ENCODE data around the gene EIF1B.

EIF1B gene

GRCh38 chr3:40294434-40294833, 15.1 kb upstream of the EIF1B start:
- Histone ChIP-seq H3K4me2 (ENCODE audit: low read length) (no peak overlapping the region), H3K79me2 (ENCODE audit: control insufficient read depth, low read length) (no peaks in the 10 kb centered on the region), H3F3A (ENCODE audit: control insufficient read depth, insufficient read depth) (no peaks in the 10 kb centered on the region), H3K4me3 (ENCODE audit: low read length) (no peak overlapping the region), H3K27me3 (ENCODE audit: control insufficient read depth, low read length) (no peaks in the 10 kb centered on the region), H3K9me3 (ENCODE audit: control insufficient read depth, insufficient read depth, low read length) (peaks cover 10% of the 10 kb centered on the region; the same call in 1 of the 2 replicates), H4K20me1 (ENCODE audit: control insufficient read depth, insufficient read depth, low read depth, low read length) (no peaks in the 10 kb centered on the region), H3K9me2 (replicated peaks; ENCODE audit: control insufficient read depth, low read length) (no peaks in the 10 kb centered on the region), H3K36me3 (ENCODE audit: control insufficient read depth, low read length) (no peaks in the 10 kb centered on the region), H3K4me1 (ENCODE audit: control insufficient read depth, low read length) (no peaks in the 10 kb centered on the region), H3K27ac (ENCODE audit: low read depth, low read length) (no peak overlapping the region)
- TF ChIP-seq EZH2phosphoT487 (IDR thresholded peaks at IDR 0.05; ENCODE audit: borderline replicate concordance, low read length), result no peak
- TF ChIP-seq, protein P1, sequence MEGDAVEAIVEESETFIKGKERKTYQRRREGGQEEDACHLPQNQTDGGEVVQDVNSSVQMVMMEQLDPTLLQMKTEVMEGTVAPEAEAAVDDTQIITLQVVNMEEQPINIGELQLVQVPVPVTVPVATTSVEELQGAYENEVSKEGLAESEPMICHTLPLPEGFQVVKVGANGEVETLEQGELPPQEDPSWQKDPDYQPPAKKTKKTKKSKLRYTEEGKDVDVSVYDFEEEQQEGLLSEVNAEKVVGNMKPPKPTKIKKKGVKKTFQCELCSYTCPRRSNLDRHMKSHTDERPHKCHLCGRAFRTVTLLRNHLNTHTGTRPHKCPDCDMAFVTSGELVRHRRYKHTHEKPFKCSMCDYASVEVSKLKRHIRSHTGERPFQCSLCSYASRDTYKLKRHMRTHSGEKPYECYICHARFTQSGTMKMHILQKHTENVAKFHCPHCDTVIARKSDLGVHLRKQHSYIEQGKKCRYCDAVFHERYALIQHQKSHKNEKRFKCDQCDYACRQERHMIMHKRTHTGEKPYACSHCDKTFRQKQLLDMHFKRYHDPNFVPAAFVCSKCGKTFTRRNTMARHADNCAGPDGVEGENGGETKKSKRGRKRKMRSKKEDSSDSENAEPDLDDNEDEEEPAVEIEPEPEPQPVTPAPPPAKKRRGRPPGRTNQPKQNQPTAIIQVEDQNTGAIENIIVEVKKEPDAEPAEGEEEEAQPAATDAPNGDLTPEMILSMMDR (IDR thresholded peaks at IDR 0.05; ENCODE audit: low read depth, low read length, poor library complexity, severe bottlenecking), result no peak

- H3K9me3 ChIP-seq (ENCODE audit: control insufficient read depth, insufficient read depth, low read length), result no peaks in the 10 kb centered on the region
- H3K4me3 ChIP-seq (ENCODE audit: low read length), result no peak overlapping the region
- H4K20me1 ChIP-seq (ENCODE audit: control insufficient read depth, insufficient read depth, low read depth, low read length), result no peaks in the 10 kb centered on the region
- H3K79me2 ChIP-seq (ENCODE audit: control insufficient read depth, low read length), result no peaks in the 10 kb centered on the region
- no peak for TF ChIP-seq EZH2phosphoT487 (IDR thresholded peaks at IDR 0.05; ENCODE audit: borderline replicate concordance, low read length)
- TF ChIP-seq, protein P1 (IDR thresholded peaks at IDR 0.05; ENCODE audit: low read depth, low read length, poor library complexity, severe bottlenecking), result no peak
- no peak overlapping the region for H3K4me2 ChIP-seq (ENCODE audit: low read length)
- no peaks in the 10 kb centered on the region for H3K27me3 ChIP-seq (ENCODE audit: control insufficient read depth, low read length)
- no peaks in the 10 kb centered on the region for H3K9me2 ChIP-seq (replicated peaks; ENCODE audit: control insufficient read depth, low read length)
- no peaks in the 10 kb centered on the region for H3F3A ChIP-seq (ENCODE audit: control insufficient read depth, insufficient read depth)
- H3K36me3 ChIP-seq (ENCODE audit: control insufficient read depth, low read length), result no peaks in the 10 kb centered on the region
- H3K4me1 ChIP-seq (ENCODE audit: control insufficient read depth, low read length), result no peaks in the 10 kb centered on the region
- no peak overlapping the region for H3K27ac ChIP-seq (ENCODE audit: low read depth, low read length)
Measured at GRCh38 chr3:40298075-40298474, 11.4 kb upstream of the EIF1B start.

DNA sequence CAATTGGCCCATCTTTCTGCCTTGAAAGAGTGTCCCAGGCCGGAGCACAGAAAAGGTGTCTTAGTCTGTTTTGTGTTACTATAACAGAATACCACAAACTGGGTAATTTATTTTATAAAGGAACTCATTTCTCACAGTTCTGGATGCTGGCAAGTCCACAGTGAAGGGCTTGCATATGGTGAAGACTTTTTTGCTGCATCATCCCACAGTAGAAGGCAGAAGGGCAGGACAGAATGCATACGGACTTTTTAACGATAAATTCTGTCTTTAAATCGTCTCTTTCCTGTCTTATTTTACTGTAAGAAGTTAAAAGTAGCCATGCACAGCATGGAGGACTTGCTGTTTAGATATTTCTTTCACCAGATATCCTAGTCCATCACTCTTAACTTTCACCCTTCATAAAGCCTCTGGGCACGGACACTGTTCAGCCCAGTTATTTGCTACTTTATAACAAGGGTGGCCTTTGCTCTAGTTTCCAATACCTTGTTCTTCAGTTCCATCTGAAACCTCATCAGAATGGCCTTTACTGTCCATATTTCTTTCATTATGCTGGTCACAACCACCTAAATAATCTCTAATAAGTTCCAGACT, 10.3 kb upstream of the EIF1B start:
- Histone ChIP-seq H3K36me3 (ENCODE audit: control insufficient read depth, low read length) (no peaks in the 10 kb centered on the region), H3K27me3 (ENCODE audit: control insufficient read depth, low read length) (no peaks in the 10 kb centered on the region), H3K9me3 (ENCODE audit: control insufficient read depth, insufficient read depth, low read length) (no peaks in the 10 kb centered on the region), H4K20me1 (ENCODE audit: control insufficient read depth, insufficient read depth, low read depth, low read length) (no peaks in the 10 kb centered on the region), H3K79me2 (ENCODE audit: control insufficient read depth, low read length) (no peaks in the 10 kb centered on the region), H3K4me3 (ENCODE audit: low read length) (no peak overlapping the region), H3F3A (ENCODE audit: control insufficient read depth, insufficient read depth) (no peaks in the 10 kb centered on the region), H3K27ac (ENCODE audit: low read depth, low read length) (no peak overlapping the region), H3K9me2 (replicated peaks; ENCODE audit: control insufficient read depth, low read length) (no peaks in the 10 kb centered on the region), H3K4me1 (ENCODE audit: control insufficient read depth, low read length) (no peaks in the 10 kb centered on the region), H3K4me2 (ENCODE audit: low read length) (no peak overlapping the region)
- TF ChIP-seq, protein P1 (IDR thresholded peaks at IDR 0.05; ENCODE audit: low read depth, low read length, poor library complexity, severe bottlenecking), result no peak
- no peak for TF ChIP-seq EZH2phosphoT487 (IDR thresholded peaks at IDR 0.05; ENCODE audit: borderline replicate concordance, low read length)

Data from DOHH2 (cell line).